DOHH2 (cell line): ENCODE data around the gene KCNG2.

Experiments
- H3F3A ChIP-seq: fragments of 200-600 bp; sonication (generic), shearing (Covaris generic); 2 replicates; pipeline ENCODE4 v1.6.0; 2016; ENCODE audit warnings: antibody characterized with exemption, mild to moderate bottlenecking; ENCODE audit not compliant: control insufficient read depth, insufficient read depth
- H3K27ac ChIP-seq: fragments of 200-600 bp; sonication (generic); 2 replicates; pipeline ENCODE4 v1.5.1; 2014; ENCODE audit warnings: low read depth, mild to moderate bottlenecking, low read length, moderate library complexity
- H3K27me3 ChIP-seq: fragments of 200-600 bp; sonication (generic); 2 replicates; pipeline ENCODE4 v1.6.1; 2014; ENCODE audit warnings: mild to moderate bottlenecking, low read length, mixed read lengths; ENCODE audit not compliant: control insufficient read depth
- H3K36me3 ChIP-seq: fragments of 200-600 bp; sonication (generic); 2 replicates; pipeline ENCODE4 v1.6.1; 2014; ENCODE audit warnings: mild to moderate bottlenecking, low read length, moderate library complexity, mixed read lengths; ENCODE audit not compliant: control insufficient read depth
- H3K4me1 ChIP-seq: fragments of 200-600 bp; sonication (generic); 2 replicates; pipeline ENCODE4 v1.6.1; 2014; ENCODE audit warnings: mild to moderate bottlenecking, low read length, mixed read lengths; ENCODE audit not compliant: control insufficient read depth
- H3K4me2 ChIP-seq: fragments of 200-600 bp; sonication (generic); 2 replicates; pipeline ENCODE4 v1.6.0; 2014; ENCODE audit warnings: mild to moderate bottlenecking, low read length, moderate library complexity
- H3K4me3 ChIP-seq: fragments of 200-600 bp; sonication (generic); 2 replicates; pipeline ENCODE4 v1.5.1; 2014; ENCODE audit warnings: mild to moderate bottlenecking, low read length, mixed read lengths
- H3K79me2 ChIP-seq: fragments of 200-600 bp; sonication (generic); 2 replicates; pipeline ENCODE4 v1.6.1; 2014; ENCODE audit warnings: mild to moderate bottlenecking, low read length, mixed read lengths; ENCODE audit not compliant: control insufficient read depth
- H3K9me2 ChIP-seq: fragments of 200-600 bp; sonication (generic); replicated peaks from 2 replicates; pipeline ENCODE4 v1.6.1; 2014; ENCODE audit warnings: mild to moderate bottlenecking, low read length, mixed read lengths; ENCODE audit not compliant: control insufficient read depth
- H3K9me3 ChIP-seq: fragments of 200-600 bp; sonication (generic); 2 replicates; pipeline ENCODE4 v1.6.1; 2014; ENCODE audit warnings: antibody characterized with exemption, low read length, mixed read lengths; ENCODE audit not compliant: control insufficient read depth, insufficient read depth
- H4K20me1 ChIP-seq: fragments of 200-600 bp; sonication (generic); 2 replicates; pipeline ENCODE4 v1.6.0; 2014; ENCODE audit warnings: low read depth, mild to moderate bottlenecking, antibody characterized with exemption, low read length, moderate library complexity; ENCODE audit not compliant: control insufficient read depth, insufficient read depth
- CTCF ChIP-seq: fragments of 200-600 bp; sonication (generic); IDR thresholded peaks from one replicate; pipeline ENCODE4 v1.5.1; 2014; ENCODE audit warnings: antibody characterized with exemption, mild to moderate bottlenecking, low read depth, low read length; ENCODE audit not compliant: poor library complexity, severe bottlenecking
- EZH2phosphoT487 ChIP-seq: fragments of 200-600 bp; sonication (generic); IDR thresholded peaks from 2 replicates; pipeline ENCODE4 v1.6.1; 2017; ENCODE audit warnings: borderline replicate concordance, mild to moderate bottlenecking, antibody characterized with exemption, low read length, moderate library complexity, mixed read lengths

KCNG2 gene

GRCh38 chr18:79917853-79918614, 120.3 kb downstream of the KCNG2 start:
- H3K4me3 ChIP-seq, result no peak overlapping the region
- no peaks in the 10 kb centered on the region for H4K20me1 ChIP-seq
- H3K36me3 ChIP-seq, result peaks cover 28% of the 10 kb centered on the region
- peaks cover 6% of the 10 kb centered on the region; the same call in 1 of the 2 replicates for H3K9me3 ChIP-seq
- TF ChIP-seq CTCF, result no peak
- no peak for TF ChIP-seq EZH2phosphoT487
- H3K27ac ChIP-seq, result no peak overlapping the region
- H3K27me3 ChIP-seq, result no peaks in the 10 kb centered on the region
- H3K9me2 ChIP-seq, result no peaks in the 10 kb centered on the region
- H3K79me2 ChIP-seq, result no peaks in the 10 kb centered on the region; the same call in 1 of the 2 replicates
- no peaks in the 10 kb centered on the region for H3K4me1 ChIP-seq
- H3F3A ChIP-seq, result no peaks in the 10 kb centered on the region
- H3K4me2 ChIP-seq, result no peak overlapping the region

- Histone ChIP-seq H3K79me2 (no peaks in the 10 kb centered on the region; the same call in 1 of the 2 replicates), H4K20me1 (no peaks in the 10 kb centered on the region), H3K4me1 (no peaks in the 10 kb centered on the region), H3K4me3 (no peak overlapping the region), H3F3A (no peaks in the 10 kb centered on the region), H3K27ac (no peak overlapping the region), H3K9me2 (no peaks in the 10 kb centered on the region), H3K9me3 (peaks cover 6% of the 10 kb centered on the region; the same call in 1 of the 2 replicates), H3K36me3 (peaks cover 28% of the 10 kb centered on the region), H3K4me2 (no peak overlapping the region), H3K27me3 (no peaks in the 10 kb centered on the region)
- no peak for TF ChIP-seq EZH2phosphoT487
- no peak for TF ChIP-seq CTCF
Measured at GRCh38 chr18:79918615-79919011, 120.9 kb downstream of the KCNG2 start.

GRCh38 chr18:79919089-79919488, 121.4 kb downstream of the KCNG2 start:
- Histone ChIP-seq H3K4me2 (no peak overlapping the region), H4K20me1 (no peaks in the 10 kb centered on the region), H3K27me3 (no peaks in the 10 kb centered on the region), H3K4me3 (no peak overlapping the region), H3F3A (no peaks in the 10 kb centered on the region), H3K4me1 (no peaks in the 10 kb centered on the region), H3K79me2 (no peaks in the 10 kb centered on the region; the same call in 1 of the 2 replicates), H3K9me2 (no peaks in the 10 kb centered on the region), H3K27ac (no peak overlapping the region), H3K36me3 (peaks cover 29% of the 10 kb centered on the region), H3K9me3 (peaks cover 6% of the 10 kb centered on the region; the same call in 1 of the 2 replicates)
- TF ChIP-seq EZH2phosphoT487, result no peak
